GM21360 (cell line): ENCODE data around the gene SLC30A2.

Experiments used
- ATAC-seq: cut with Tn5 transposase; IDR thresholded peaks from one replicate; pipeline ENCODE4 v1.9.1; 2021; ENCODE audit warnings: mild to moderate bottlenecking, moderate library complexity; ENCODE audit not compliant: unreplicated experiment

The SLC30A2 gene

GRCh38 chr1:26070296-26070962, 24.5 kb upstream of the SLC30A2 start:
- no peak for ATAC-seq

GRCh38 chr1:26069941-26070295, 24.0 kb upstream of the SLC30A2 start:
- ATAC-seq, result no peak

DNA sequence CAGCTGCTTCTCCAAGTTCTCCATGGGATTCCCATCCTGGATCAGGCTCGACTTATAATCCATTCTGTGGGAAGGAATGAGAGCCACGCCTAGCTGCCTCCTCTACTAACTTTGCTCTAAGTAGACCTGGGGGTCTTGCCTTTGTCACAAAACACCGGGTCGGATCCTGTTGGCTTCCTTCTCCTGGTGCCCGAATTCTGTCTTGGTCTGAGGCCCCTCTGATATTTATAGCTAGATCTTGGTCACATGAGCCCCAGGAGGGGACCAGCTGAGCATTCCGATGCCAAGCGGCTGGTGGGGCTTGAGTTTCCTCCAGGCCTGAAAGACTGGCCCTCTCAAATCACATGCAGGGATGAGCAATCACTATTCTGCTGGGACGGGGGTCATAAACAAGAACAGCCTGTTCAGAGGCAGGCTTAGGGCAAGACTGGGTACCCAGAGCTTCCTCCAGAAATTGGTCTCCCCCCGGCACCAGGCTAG, 21.6 kb upstream of the SLC30A2 start, which contains the start of gene TRIM63:
Gene TRIM63 (minus strand): TSS at position 199 of the 480 bp plus-strand sequence. CDS start 136 bp downstream, at position 63.
- ATAC-seq, result no peak

GRCh38 chr1:26066857-26067256, 20.9 kb upstream of the SLC30A2 start:
- ATAC-seq, result no peak

DNA sequence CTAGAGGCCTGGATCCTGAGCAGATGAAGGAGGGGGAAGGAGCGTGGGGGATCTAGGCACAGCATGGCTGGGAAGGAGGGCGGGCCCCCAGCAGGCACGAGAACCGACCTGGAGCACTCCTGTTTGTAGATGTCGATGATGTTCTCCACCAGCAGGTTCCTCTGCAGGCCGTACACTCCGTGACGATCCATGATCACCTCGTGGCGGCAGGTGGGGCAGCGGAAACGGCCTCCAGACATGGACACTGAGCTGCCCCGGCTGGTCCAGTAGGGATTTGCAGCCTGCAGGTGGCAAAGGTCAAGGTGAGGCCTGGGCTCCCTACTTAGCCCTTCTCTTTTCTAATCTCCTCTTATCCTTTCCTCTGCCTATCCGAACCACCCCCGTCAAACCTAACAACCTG, 20.2 kb upstream of the SLC30A2 start:
- ATAC-seq, result no peak

- no peak for ATAC-seq
Measured at GRCh38 chr1:26064553-26064952, 18.6 kb upstream of the SLC30A2 start.

GRCh38 chr1:26060832-26061574, 15.1 kb upstream of the SLC30A2 start:
- no peak for ATAC-seq

DNA sequence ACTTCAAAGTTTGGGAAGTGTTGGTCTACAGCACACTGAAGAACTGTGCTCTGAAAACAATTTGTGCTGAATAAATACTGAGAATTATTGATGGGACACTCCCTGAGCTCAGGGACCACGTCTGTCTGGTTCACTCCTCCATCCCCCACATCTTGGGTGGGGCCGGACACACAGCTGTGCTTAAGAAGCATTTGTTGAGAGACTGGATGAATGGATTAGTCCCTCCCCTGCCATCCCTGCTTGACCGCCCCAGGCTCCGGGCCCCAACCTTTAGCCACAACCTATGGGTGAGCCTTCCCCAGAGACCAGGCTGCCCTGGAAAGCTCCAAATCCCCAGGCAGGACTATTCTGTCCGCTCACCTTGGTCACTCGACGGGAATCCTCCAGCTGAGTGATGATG, 14.0 kb upstream of the SLC30A2 start:
- ATAC-seq, result no peak

GRCh38 chr1:26058052-26058595, 12.2 kb upstream of the SLC30A2 start:
- ATAC-seq, result no peak

- no peak for ATAC-seq
Measured at GRCh38 chr1:26057189-26057588, 11.3 kb upstream of the SLC30A2 start.

GRCh38 chr1:26055041-26055440, 9.1 kb upstream of the SLC30A2 start:
- no peak for ATAC-seq

- ATAC-seq, result no peak
Measured at GRCh38 chr1:26053718-26054560, 8.0 kb upstream of the SLC30A2 start.

GRCh38 chr1:26050248-26050640, 4.3 kb upstream of the SLC30A2 start:
- ATAC-seq, result no peak

- no peak for ATAC-seq
Measured at GRCh38 chr1:26049531-26050247, 3.8 kb upstream of the SLC30A2 start.

GRCh38 chr1:26047278-26047874, 1.5 kb upstream of the SLC30A2 start:
- no peak for ATAC-seq

GRCh38 chr1:26046246-26047095, 553 bp upstream of the SLC30A2 start:
- ATAC-seq, result no peak

DNA sequence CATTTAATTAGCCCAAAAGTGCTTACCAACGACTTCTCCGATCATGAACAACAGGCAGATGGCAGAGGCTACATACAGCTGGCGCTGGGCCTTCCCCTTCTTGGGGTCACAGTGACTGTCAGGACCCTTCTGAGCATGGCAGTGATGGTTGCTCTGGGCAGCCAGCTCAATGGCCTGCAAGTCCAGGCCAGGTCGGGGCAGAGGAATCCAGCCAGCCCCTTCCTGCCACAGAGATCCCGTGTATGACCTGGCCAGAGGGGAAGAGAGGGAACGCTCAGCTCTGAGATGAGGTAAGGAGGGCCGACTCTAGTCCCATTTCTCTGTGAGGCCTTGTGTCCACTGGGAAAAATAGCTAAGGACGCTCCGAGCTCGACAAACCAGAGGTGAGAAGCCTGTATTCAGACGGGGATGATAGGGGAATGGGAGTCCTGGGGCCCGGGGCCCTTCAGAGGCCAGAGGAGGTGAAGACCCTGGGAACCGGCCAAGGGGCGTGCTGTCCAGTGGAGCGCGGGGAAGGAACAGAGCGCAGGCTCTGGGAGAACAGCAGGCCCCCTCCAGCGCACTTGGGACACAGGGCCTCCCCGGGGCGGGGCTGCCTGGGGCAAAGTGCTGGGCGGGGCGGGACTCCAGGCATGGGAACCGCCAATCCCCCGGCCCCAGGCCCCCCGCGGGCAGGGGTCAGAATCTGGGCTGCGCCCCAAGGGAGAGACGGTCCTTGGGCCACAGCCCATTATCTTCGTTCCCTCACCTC, 772 bp downstream of the SLC30A2 start:
- ATAC-seq, result no peak

- no peak for ATAC-seq
Measured at GRCh38 chr1:26044414-26044813, 1.5 kb downstream of the SLC30A2 start.

- no peak for ATAC-seq
Measured at GRCh38 chr1:26043765-26044164, 2.2 kb downstream of the SLC30A2 start.
